GM18502 (cell line): ENCODE results near the gene GAB3.
A peak's percentile ranks its signal among the peaks of the same experiment; 100 is the strongest.
"Not testable (repeated sequence)": the region's sequence is repeated elsewhere in the genome, so short reads cannot be mapped to it uniquely, and the experiment has no call there.

Experiments
- ATAC-seq: cut with Tn5 transposase; IDR thresholded peaks from one replicate; pipeline ENCODE4 v1.9.1; 2021; ENCODE audit warnings: mild to moderate bottlenecking; ENCODE audit not compliant: unreplicated experiment, poor library complexity

Gene GAB3

GRCh38 chrX:154724993-154725756 lies 25.7 kb downstream of the GAB3 start:
- peak; percentile 48 for ATAC-seq

- no peak for ATAC-seq
Observed at GRCh38 chrX:154721155-154721554, 29.7 kb downstream of the GAB3 start.

- ATAC-seq = no peak
Observed at GRCh38 chrX:154720067-154720466, 30.8 kb downstream of the GAB3 start.

- ATAC-seq = no peak
Observed at GRCh38 chrX:154719132-154719675, 31.7 kb downstream of the GAB3 start.

GRCh38 chrX:154718616-154719015 lies 32.3 kb downstream of the GAB3 start:
- ATAC-seq = no peak

- no peak for ATAC-seq
Observed at GRCh38 chrX:154717824-154718223, 33.1 kb downstream of the GAB3 start.

GRCh38 chrX:154715825-154716224 lies 35.1 kb downstream of the GAB3 start:
- ATAC-seq = no peak

GRCh38 chrX:154714925-154715324 lies 36.0 kb downstream of the GAB3 start:
- ATAC-seq = peak; percentile 59

GRCh38 chrX:154712781-154713740 lies 37.8 kb downstream of the GAB3 start:
- ATAC-seq = peak; percentile 81

GRCh38 chrX:154711264-154711663 lies 39.6 kb downstream of the GAB3 start:
- ATAC-seq = no peak

- no peak for ATAC-seq
Observed at GRCh38 chrX:154710309-154710708, 40.6 kb downstream of the GAB3 start.

- ATAC-seq = no peak
Observed at GRCh38 chrX:154698630-154699248, 52.1 kb downstream of the GAB3 start.

GRCh38 chrX:154696676-154697045 lies 54.2 kb downstream of the GAB3 start:
- no peak for ATAC-seq

- ATAC-seq = no peak
Observed at GRCh38 chrX:154695911-154696675, 54.8 kb downstream of the GAB3 start.

GRCh38 chrX:154693394-154693793 lies 57.5 kb downstream of the GAB3 start:
- no peak for ATAC-seq

GRCh38 chrX:154690438-154690837 lies 60.4 kb downstream of the GAB3 start:
- ATAC-seq = not testable (repeated sequence)

- not testable (repeated sequence) for ATAC-seq
Observed at GRCh38 chrX:154672084-154672483, 78.8 kb downstream of the GAB3 start.

- not testable (repeated sequence) for ATAC-seq
Observed at GRCh38 chrX:154670848-154671247, 80.0 kb downstream of the GAB3 start.

GRCh38 chrX:154661899-154662298 lies 89.0 kb downstream of the GAB3 start:
- no peak for ATAC-seq

- no peak for ATAC-seq
Observed at GRCh38 chrX:154661170-154661569, 89.7 kb downstream of the GAB3 start.
